Nephron progenitor cell (in vitro differentiated cells): ENCODE data around the gene PFKM.
"Not testable (repeated sequence)": the region's sequence is repeated elsewhere in the genome, so short reads cannot be mapped to it uniquely, and the experiment has no call there.

ENCODE experiments used
- DNase-seq: peaks from one replicate; pipeline ENCODE4 v3.0.0; 2021
- H3K27ac Mint-ChIP-seq: 2 replicates; pipeline ENCODE4 v1.8.0; 2021; ENCODE audit warnings: mild to moderate bottlenecking, moderate library complexity, mixed read lengths
- H3K27me3 Mint-ChIP-seq: 2 replicates; pipeline ENCODE4 v1.8.0; 2021; ENCODE audit warnings: mild to moderate bottlenecking, low read depth, mixed read lengths; ENCODE audit not compliant: poor library complexity
- H3K36me3 Mint-ChIP-seq: 2 replicates; pipeline ENCODE4 v1.8.0; 2021; ENCODE audit warnings: low read depth, mixed read lengths
- H3K4me1 Mint-ChIP-seq: 2 replicates; pipeline ENCODE4 v1.8.0; 2021; ENCODE audit warnings: mixed read lengths
- H3K4me3 Mint-ChIP-seq: 2 replicates; pipeline ENCODE4 v1.8.0; 2021; ENCODE audit warnings: mild to moderate bottlenecking, moderate library complexity, mixed read lengths
- H3K9me3 Mint-ChIP-seq: 2 replicates; pipeline ENCODE4 v1.8.0; 2021; ENCODE audit warnings: mild to moderate bottlenecking, moderate library complexity, mixed read lengths
- TF ChIP-seq, protein P1 (sequence below): fragments of 200-600 bp; sonication (generic); IDR thresholded peaks from 2 replicates; pipeline ENCODE4 v1.5.0; 2021; ENCODE audit warnings: antibody characterized with exemption

Gene PFKM

DNA sequence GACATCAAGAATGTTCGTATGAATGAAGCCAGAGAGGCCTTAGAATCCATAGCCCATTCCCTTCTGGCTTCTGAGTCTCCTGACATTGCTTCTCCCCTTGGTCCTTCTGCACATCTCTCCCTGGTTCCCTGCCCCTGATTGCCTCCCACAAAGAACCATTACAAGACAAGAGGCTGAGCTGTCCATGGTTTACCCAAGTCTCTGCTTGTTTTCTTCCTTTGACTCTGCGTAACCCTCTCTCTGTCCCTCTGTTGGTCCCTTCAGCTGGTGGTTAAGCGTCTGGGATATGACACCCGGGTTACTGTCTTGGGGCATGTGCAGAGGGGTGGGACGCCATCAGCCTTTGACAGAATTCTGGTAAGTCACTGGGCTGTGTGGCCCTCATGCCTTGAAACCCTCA is 15.9 kb downstream of the PFKM start:
- Mint-ChIP-seq H3K4me3 (no peak overlapping the region), H3K27ac (no peak overlapping the region), H3K27me3 (no peaks in the 10 kb centered on the region), H3K4me1 (no peaks in the 10 kb centered on the region), H3K36me3 (peaks cover 62% of the 10 kb centered on the region), H3K9me3 (no peaks in the 10 kb centered on the region)
- TF ChIP-seq, protein P1, sequence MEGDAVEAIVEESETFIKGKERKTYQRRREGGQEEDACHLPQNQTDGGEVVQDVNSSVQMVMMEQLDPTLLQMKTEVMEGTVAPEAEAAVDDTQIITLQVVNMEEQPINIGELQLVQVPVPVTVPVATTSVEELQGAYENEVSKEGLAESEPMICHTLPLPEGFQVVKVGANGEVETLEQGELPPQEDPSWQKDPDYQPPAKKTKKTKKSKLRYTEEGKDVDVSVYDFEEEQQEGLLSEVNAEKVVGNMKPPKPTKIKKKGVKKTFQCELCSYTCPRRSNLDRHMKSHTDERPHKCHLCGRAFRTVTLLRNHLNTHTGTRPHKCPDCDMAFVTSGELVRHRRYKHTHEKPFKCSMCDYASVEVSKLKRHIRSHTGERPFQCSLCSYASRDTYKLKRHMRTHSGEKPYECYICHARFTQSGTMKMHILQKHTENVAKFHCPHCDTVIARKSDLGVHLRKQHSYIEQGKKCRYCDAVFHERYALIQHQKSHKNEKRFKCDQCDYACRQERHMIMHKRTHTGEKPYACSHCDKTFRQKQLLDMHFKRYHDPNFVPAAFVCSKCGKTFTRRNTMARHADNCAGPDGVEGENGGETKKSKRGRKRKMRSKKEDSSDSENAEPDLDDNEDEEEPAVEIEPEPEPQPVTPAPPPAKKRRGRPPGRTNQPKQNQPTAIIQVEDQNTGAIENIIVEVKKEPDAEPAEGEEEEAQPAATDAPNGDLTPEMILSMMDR = no peak
- no peak for DNase-seq

DNA sequence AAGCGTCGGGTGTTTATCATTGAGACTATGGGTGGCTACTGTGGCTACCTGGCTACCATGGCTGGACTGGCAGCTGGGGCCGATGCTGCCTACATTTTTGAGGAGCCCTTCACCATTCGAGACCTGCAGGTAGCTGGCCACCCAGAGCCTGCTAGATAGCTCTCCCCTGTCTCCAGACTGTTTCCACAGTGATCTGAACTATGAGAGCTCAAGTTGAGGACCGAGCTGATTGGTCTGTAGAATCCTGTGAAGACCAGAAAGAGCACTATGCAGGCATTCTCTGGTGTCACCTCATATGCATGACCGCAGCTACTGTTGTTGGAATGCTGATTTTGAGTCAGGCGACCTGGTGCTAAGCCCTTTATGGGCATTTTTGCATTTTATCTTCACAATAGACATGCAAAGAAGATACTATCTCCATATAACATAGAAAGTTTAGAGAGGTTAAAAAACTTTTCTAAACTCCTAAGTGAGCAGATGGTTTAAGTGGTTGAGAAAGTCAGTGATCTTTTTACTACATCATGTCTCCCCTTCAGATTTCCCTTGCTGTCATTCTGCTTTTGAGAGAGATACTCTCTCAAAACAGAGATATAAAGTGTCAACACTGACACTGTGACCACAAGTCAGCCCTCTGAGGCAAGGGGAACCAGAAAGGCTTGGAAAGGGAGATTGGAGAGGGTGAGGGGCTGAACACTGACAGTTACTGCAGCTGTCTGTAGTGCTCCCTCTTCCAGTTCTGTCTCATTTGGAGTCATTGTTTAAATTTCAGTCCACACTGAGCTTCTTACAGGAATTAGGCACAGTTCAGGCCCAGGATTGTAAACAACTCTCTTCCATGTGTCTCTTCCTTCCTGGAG is 23.9 kb downstream of the PFKM start:
- Mint-ChIP-seq H3K27ac (no peak overlapping the region), H3K27me3 (no peaks in the 10 kb centered on the region), H3K4me1 (peaks cover 7% of the 10 kb centered on the region), H3K9me3 (no peaks in the 10 kb centered on the region), H3K4me3 (no peak overlapping the region), H3K36me3 (peaks cover 63% of the 10 kb centered on the region)
- TF ChIP-seq, protein P1 = no peak
- no peak for DNase-seq

DNA sequence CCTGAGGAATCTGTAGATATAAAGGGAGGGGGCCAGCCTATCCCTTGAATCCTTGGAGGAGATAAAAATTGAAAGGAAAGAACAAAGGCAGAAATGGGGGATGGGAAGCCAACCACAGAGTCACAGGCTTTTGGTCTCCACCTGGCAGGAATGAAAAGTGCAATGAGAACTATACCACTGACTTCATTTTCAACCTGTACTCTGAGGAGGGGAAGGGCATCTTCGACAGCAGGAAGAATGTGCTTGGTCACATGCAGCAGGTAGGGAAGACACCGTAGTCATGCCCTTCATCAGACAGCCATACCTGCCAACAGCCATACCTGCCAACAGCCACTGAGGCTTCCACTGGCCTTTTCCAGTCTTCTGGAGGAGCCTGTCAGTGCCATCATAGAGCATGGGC is 24.7 kb downstream of the PFKM start:
- H3K4me3 Mint-ChIP-seq = no peak overlapping the region
- TF ChIP-seq, protein P1 = no peak
- H3K36me3 Mint-ChIP-seq = peaks cover 67% of the 10 kb centered on the region
- H3K4me1 Mint-ChIP-seq = peaks cover 7% of the 10 kb centered on the region
- no peaks in the 10 kb centered on the region for H3K27me3 Mint-ChIP-seq
- DNase-seq = no peak
- no peaks in the 10 kb centered on the region for H3K9me3 Mint-ChIP-seq
- H3K27ac Mint-ChIP-seq = no peak overlapping the region

DNA sequence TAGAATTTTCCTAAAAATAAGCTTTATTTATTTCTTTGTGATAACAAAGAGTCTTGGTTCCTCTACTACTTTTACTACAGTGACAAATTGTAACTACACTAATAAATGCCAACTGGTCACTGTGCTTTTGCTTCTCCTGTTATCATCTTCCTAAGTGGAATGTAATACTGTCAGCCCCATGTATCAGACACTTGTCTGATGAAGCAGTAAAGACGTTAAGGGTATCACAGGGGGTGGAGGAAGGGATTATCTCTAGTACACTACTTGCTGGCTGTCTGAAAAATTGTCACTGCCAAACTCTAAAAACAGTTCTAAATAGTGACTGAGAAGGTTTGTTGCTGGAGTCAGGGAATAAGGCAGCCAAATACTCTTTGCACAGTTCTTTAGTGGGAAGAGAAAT is 26.8 kb downstream of the PFKM start:
- H3K4me3 Mint-ChIP-seq = no peak overlapping the region
- H3K4me1 Mint-ChIP-seq = peaks cover 7% of the 10 kb centered on the region
- TF ChIP-seq, protein P1 = no peak
- H3K27me3 Mint-ChIP-seq = no peaks in the 10 kb centered on the region
- peaks cover 73% of the 10 kb centered on the region for H3K36me3 Mint-ChIP-seq
- DNase-seq = no peak
- no peaks in the 10 kb centered on the region for H3K9me3 Mint-ChIP-seq
- H3K27ac Mint-ChIP-seq = peak overlapping the region; percentile 68

DNA sequence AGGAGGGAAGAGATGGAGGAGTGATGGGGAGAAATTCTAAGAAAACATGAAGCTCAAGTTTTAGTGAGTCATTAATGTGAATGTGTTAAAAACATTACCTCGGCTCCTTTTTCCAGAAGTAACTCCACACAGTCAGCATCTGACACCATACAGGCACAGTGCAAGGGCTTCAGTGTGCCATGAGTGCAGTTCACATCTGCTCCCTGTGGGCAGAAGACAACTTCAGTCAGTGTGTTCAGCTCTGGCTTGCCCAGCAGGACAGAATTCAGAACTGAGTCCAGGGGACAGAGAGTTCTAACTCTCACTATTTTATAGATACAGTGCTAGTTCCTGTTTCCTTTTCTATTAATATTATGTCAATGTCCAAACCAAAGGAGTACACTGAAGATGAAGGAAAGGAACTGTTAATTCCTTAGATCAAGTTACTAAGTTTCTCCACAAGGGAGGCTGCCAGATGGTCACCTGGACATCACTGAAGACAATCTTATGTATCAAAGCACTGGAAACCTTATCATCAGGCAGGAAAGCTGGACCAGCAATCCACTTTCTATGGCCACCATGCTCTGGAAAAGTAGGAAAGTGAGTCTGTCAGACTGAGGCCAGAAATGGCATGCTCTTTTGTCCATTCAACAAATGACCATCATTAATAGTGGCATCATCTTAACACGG is 32.1 kb downstream of the PFKM start:
- Mint-ChIP-seq H3K27ac (no peak overlapping the region), H3K36me3 (peaks cover 37% of the 10 kb centered on the region), H3K4me3 (no peak overlapping the region), H3K27me3 (no peaks in the 10 kb centered on the region), H3K4me1 (peaks cover 7% of the 10 kb centered on the region), H3K9me3 (no peaks in the 10 kb centered on the region)
- TF ChIP-seq, protein P1 = no peak
- DNase-seq = no peak

DNA sequence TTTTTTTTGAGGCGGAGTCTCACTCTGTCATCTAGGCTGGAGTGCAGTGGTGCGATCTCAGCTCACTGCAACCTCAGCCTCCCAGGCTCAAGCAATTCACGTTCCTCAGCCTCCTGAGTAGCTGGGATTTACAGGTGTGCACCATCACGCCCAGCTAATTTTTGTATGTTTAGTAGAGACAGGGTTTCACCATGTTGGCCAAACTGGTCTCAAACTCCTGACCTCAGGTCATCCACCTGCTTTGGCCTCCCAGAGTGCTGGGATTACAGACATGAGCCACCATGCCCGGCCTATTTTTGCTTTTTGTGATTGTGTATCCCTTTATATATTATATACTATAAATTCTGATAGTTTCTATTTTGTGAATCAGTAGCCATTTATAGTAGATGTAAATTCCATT is 36.6 kb downstream of the PFKM start:
- not testable (repeated sequence) for H3K27me3 Mint-ChIP-seq, H3K27ac Mint-ChIP-seq, H3K9me3 Mint-ChIP-seq

More for the DNA sequence above, 36.6 kb downstream of the PFKM start:
- Mint-ChIP-seq H3K4me3 (peak overlapping the region; percentile 92), H3K4me1 (peaks cover 21% of the 10 kb centered on the region)
- DNase-seq, H3K36me3 Mint-ChIP-seq: not testable (repeated sequence)
